BJ (cell line): ENCODE results near the gene JAK2. TPM values are rescaled to one million over a fixed set of nuclear protein-coding genes. Genes with fewer than 3 reads are reported as not detected.
"Not testable (repeated sequence)": the region's sequence is repeated elsewhere in the genome, so short reads cannot be mapped to it uniquely, and the experiment has no call there.

Experiments
- CTCF ChIA-PET: fragments of 350-600 bp; formaldehyde crosslinking; extraction: SDS; loops from one replicate; lab custom pipeline; 2021; ENCODE audit warnings: antibody characterized with exemption, inconsistent platforms; lab: Yijun Ruan, JAX
- POLR2A ChIA-PET: fragments of 300-600 bp; sonication (Branson Sonifier 250); formaldehyde crosslinking; extraction: SDS; loops from one replicate; lab custom pipeline; 2021; ENCODE audit warnings: antibody characterized with exemption; lab: Charles Lee
- DNase-seq: peaks from one replicate; pipeline ENCODE4 v3.0.0-alpha.2; 2011; ENCODE audit warnings: low read depth
- H3K27me3 ChIP-seq: 2 replicates; pipeline ENCODE4 v1.6.0; 2011; ENCODE audit warnings: low read length; ENCODE audit not compliant: control insufficient read depth, insufficient read depth
- H3K36me3 ChIP-seq: 2 replicates; pipeline ENCODE4 v1.5.1; 2011; ENCODE audit warnings: low read length; ENCODE audit not compliant: control insufficient read depth, insufficient read depth
- H3K4me3 ChIP-seq: 2 replicates; pipeline ENCODE4 v1.5.1; 2011; ENCODE audit warnings: low read depth, mild to moderate bottlenecking, control low read depth, low read length
- CTCF ChIP-seq: IDR thresholded peaks from 2 replicates; pipeline ENCODE4 v1.5.1; 2011; ENCODE audit warnings: low read depth, mild to moderate bottlenecking, control low read depth, inconsistent platforms, low read length, moderate library complexity; ENCODE audit not compliant: insufficient read depth
- polyA plus RNA-seq: library from polyadenylated mRNA; depleted of rRNA; stranded (reverse); fragments of >200 nt; gene quantifications from 2 replicates; pipeline ENCODE4 v1.2.3, GENCODE V29; 2011

Gene JAK2
- polyA plus RNA-seq, 1 experiment = 2.0 TPM

GRCh38 chr9:5004481-5004880, 19.4 kb downstream of the JAK2 start:
- no peaks in the 10 kb centered on the region for H3K36me3 ChIP-seq
- no peak for TF ChIP-seq CTCF
- CTCF ChIA-PET = no interaction called here
- H3K27me3 ChIP-seq = no peaks in the 10 kb centered on the region
- no peak for DNase-seq
- H3K4me3 ChIP-seq = no peak overlapping the region
- POLR2A ChIA-PET = no interaction called here

GRCh38 chr9:5008202-5008601, 23.1 kb downstream of the JAK2 start:
- ChIA-PET POLR2A (interaction anchor here (0.5 kb wide), 1 partner anchor 486 kb away, joined by 6 read pairs; no protein-coding TSS in a partner anchor), CTCF (no interaction called here)
- TF ChIP-seq CTCF = no peak
- DNase-seq = no peak
- H3K36me3 ChIP-seq = no peaks in the 10 kb centered on the region
- H3K4me3 ChIP-seq = no peak overlapping the region
- no peaks in the 10 kb centered on the region for H3K27me3 ChIP-seq

GRCh38 chr9:5013374-5013773, 28.3 kb downstream of the JAK2 start:
- H3K36me3 ChIP-seq = no peaks in the 10 kb centered on the region
- TF ChIP-seq CTCF = no peak
- H3K27me3 ChIP-seq = no peaks in the 10 kb centered on the region
- no peak for DNase-seq
- no peak overlapping the region for H3K4me3 ChIP-seq
- CTCF ChIA-PET = interaction anchor here (0.5 to 0.6 kb wide), 2 partner anchors 53 to 716 kb away, joined by 3 read pairs; no protein-coding TSS in a partner anchor
- POLR2A ChIA-PET = no interaction called here

- POLR2A ChIA-PET = no interaction called here
- DNase-seq = no peak
- no peaks in the 10 kb centered on the region for H3K27me3 ChIP-seq
- TF ChIP-seq CTCF = no peak
- no peak overlapping the region for H3K4me3 ChIP-seq
- CTCF ChIA-PET = no interaction called here
- no peaks in the 10 kb centered on the region for H3K36me3 ChIP-seq
These were observed 30.9 kb downstream of the JAK2 start for GRCh38 chr9:5015934-5016333.

- DNase-seq = no peak
- no peak for TF ChIP-seq CTCF
- POLR2A ChIA-PET = no interaction called here
- Histone ChIP-seq H3K36me3 (no peaks in the 10 kb centered on the region), H3K4me3 (no peak overlapping the region), H3K27me3 (no peaks in the 10 kb centered on the region)
- CTCF ChIA-PET = no interaction called here
These were observed 40.3 kb downstream of the JAK2 start for GRCh38 chr9:5025416-5025815.

- H3K4me3 ChIP-seq, H3K27me3 ChIP-seq, H3K36me3 ChIP-seq, DNase-seq, POLR2A ChIA-PET: not testable (repeated sequence)
- CTCF ChIA-PET = interaction anchor here (1.4 kb wide), 1 partner anchor 8 kb away, joined by 3 read pairs; no protein-coding TSS in a partner anchor
These were observed 46.9 kb downstream of the JAK2 start for GRCh38 chr9:5031941-5032340.
